GM23338 (cell line): ENCODE results near the gene FAM110A. TPM values are rescaled to one million over a fixed set of nuclear protein-coding genes. Genes with fewer than 3 reads are reported as not detected.

Experiments
- ATAC-seq: fragments of 200-7000 bp; cut with Tn5 transposase; 3 replicates; pipeline ENCODE4 v1.9.1; 2020
- DNase-seq: peaks from one replicate; pipeline ENCODE4 v3.0.0-alpha.2; 2015; ENCODE audit warnings: low spot score
- H2AFZ ChIP-seq: fragments of 200-600 bp; sonication (generic); 2 replicates; pipeline ENCODE4 v1.8.0; 2016; ENCODE audit warnings: antibody characterized with exemption, mild to moderate bottlenecking, moderate library complexity
- H3F3A ChIP-seq: fragments of 200-600 bp; sonication (generic); replicated peaks from 2 replicates; pipeline ENCODE4 v1.8.0; 2017; ENCODE audit warnings: antibody characterized with exemption, mixed run types, low read depth
- H3K27ac ChIP-seq: fragments of 200-600 bp; sonication (generic); 2 replicates; pipeline ENCODE4 v1.6.1; 2016; ENCODE audit warnings: low read depth
- H3K27me3 ChIP-seq: fragments of 200-600 bp; sonication (generic); 2 replicates; pipeline ENCODE4 v1.8.0; 2016; ENCODE audit warnings: mild to moderate bottlenecking, mixed run types, moderate library complexity; ENCODE audit not compliant: insufficient read depth
- H3K36me3 ChIP-seq: fragments of 200-600 bp; sonication (generic); 2 replicates; pipeline ENCODE4 v1.8.0; 2016; ENCODE audit warnings: mild to moderate bottlenecking; ENCODE audit not compliant: insufficient read depth
- H3K4me1 ChIP-seq: fragments of 200-600 bp; sonication (generic); 2 replicates; pipeline ENCODE4 v1.8.0; 2016; ENCODE audit warnings: mild to moderate bottlenecking, moderate library complexity; ENCODE audit not compliant: insufficient read depth
- H3K4me2 ChIP-seq: fragments of 200-600 bp; sonication (generic); 2 replicates; pipeline ENCODE4 v1.7.1; 2017; ENCODE audit warnings: mixed run types
- H3K4me3 ChIP-seq: fragments of 200-600 bp; sonication (generic); 2 replicates; pipeline ENCODE4 v1.6.1; 2016; ENCODE audit warnings: mixed run types
- H3K79me2 ChIP-seq: fragments of 200-600 bp; sonication (generic); replicated peaks from 2 replicates; pipeline ENCODE4 v1.8.0; 2017; ENCODE audit warnings: mild to moderate bottlenecking; ENCODE audit not compliant: insufficient read depth
- H3K9me2 ChIP-seq: fragments of 200-600 bp; sonication (generic); 2 replicates; pipeline ENCODE4 v1.8.0; 2017; ENCODE audit not compliant: insufficient read depth
- H4K20me1 ChIP-seq: fragments of 200-600 bp; sonication (generic); replicated peaks from 2 replicates; pipeline ENCODE4 v1.8.0; 2017; ENCODE audit warnings: mild to moderate bottlenecking; ENCODE audit not compliant: insufficient read depth
- H3K27ac Mint-ChIP-seq: 2 replicates; pipeline ENCODE4 v1.8.0; 2020; ENCODE audit warnings: inconsistent platforms, mild to moderate bottlenecking, moderate library complexity, mixed read lengths
- H3K27me3 Mint-ChIP-seq: 3 replicates; pipeline ENCODE4 v1.8.0; 2022; ENCODE audit warnings: low read depth, mild to moderate bottlenecking, moderate library complexity, mixed read lengths, inconsistent platforms; ENCODE audit not compliant: insufficient read depth, poor library complexity
- H3K36me3 Mint-ChIP-seq: 3 replicates; pipeline ENCODE4 v1.8.0; 2021; ENCODE audit warnings: low read depth, mild to moderate bottlenecking, inconsistent platforms, moderate library complexity, mixed read lengths
- H3K4me1 Mint-ChIP-seq: 3 replicates; pipeline ENCODE4 v1.8.0; 2020; ENCODE audit warnings: mild to moderate bottlenecking, inconsistent platforms, mixed read lengths
- H3K4me3 Mint-ChIP-seq: 3 replicates; pipeline ENCODE4 v1.8.0; 2021; ENCODE audit warnings: moderate library complexity, mild to moderate bottlenecking, inconsistent platforms, mixed read lengths
- H3K9me3 Mint-ChIP-seq: 3 replicates; pipeline ENCODE4 v1.8.0; 2020; ENCODE audit warnings: moderate library complexity, mild to moderate bottlenecking, inconsistent platforms, mixed read lengths
- CREB1 ChIP-seq: fragments of 250-450 bp; sonication (Bioruptor Pico); IDR thresholded peaks from 2 replicates; pipeline ENCODE4 v1.5.0; 2020; ENCODE audit warnings: low read depth, mild to moderate bottlenecking, moderate library complexity
- EZH2 ChIP-seq: fragments of 200-600 bp; sonication (generic); IDR thresholded peaks from one replicate; pipeline ENCODE4 v1.8.0; 2017; ENCODE audit warnings: antibody characterized with exemption, mild to moderate bottlenecking, low read depth; ENCODE audit not compliant: unreplicated experiment
- EZH2phosphoT487 ChIP-seq: fragments of 200-600 bp; sonication (generic); IDR thresholded peaks from one replicate; pipeline ENCODE4 v1.8.1; 2018; ENCODE audit warnings: antibody characterized with exemption; ENCODE audit not compliant: unreplicated experiment
- JUNB ChIP-seq: IDR thresholded peaks from one replicate; pipeline ENCODE4 v1.6.1; 2016; ENCODE audit warnings: antibody characterized with exemption; ENCODE audit not compliant: unreplicated experiment
- NANOG ChIP-seq: IDR thresholded peaks from 2 replicates; pipeline ENCODE4 v1.6.1; 2016; ENCODE audit warnings: antibody characterized with exemption, borderline replicate concordance
- POLR2AphosphoS5 ChIP-seq: IDR thresholded peaks from 2 replicates; pipeline ENCODE4 v1.6.1; 2016; ENCODE audit warnings: antibody characterized with exemption, low read depth
- STAT1 ChIP-seq: IDR thresholded peaks from one replicate; pipeline ENCODE4 v1.6.1; 2016; ENCODE audit warnings: antibody characterized with exemption; ENCODE audit not compliant: unreplicated experiment
- ZNF114 ChIP-seq: fragments of 250-450 bp; sonication (Bioruptor Pico); IDR thresholded peaks from 2 replicates; pipeline ENCODE4 v1.5.0; 2020; ENCODE audit warnings: mild to moderate bottlenecking, moderate library complexity
- ZNF331 ChIP-seq: fragments of 250-450 bp; sonication (Bioruptor Pico); IDR thresholded peaks from 2 replicates; pipeline ENCODE4 v1.5.0; 2020; ENCODE audit warnings: low read depth, mild to moderate bottlenecking, moderate library complexity
- polyA plus RNA-seq: library from polyadenylated mRNA; unstranded; fragments of >200 nt; fragmentation: Nextera tagmentation; extraction: Ambion mirVana; gene quantifications from 2 replicates; pipeline ENCODE4 v1.2.1, GENCODE V29; 2016
- total RNA-seq: library from RNA; depleted of rRNA; stranded (reverse); fragments of >200 nt; shearing (Covaris generic); gene quantifications from 2 replicates; pipeline ENCODE4 v1.2.3, GENCODE V29; 2014
- TF ChIP-seq, protein P1 (sequence below), 2 experiments: fragments of 200-600 bp in 1 of 2; sonication (generic) in 1 of 2; conservative IDR thresholded peaks; 2 replicates each; pipeline versions ENCODE4 v1.5.1 to v1.6.1; 2016 to 2017; ENCODE audit warnings: antibody characterized with exemption in 2 of 2, low read depth in 2 of 2, mild to moderate bottlenecking in 2 of 2, moderate library complexity in 1 of 2
- TF ChIP-seq, protein P2 (sequence below): IDR thresholded peaks from one replicate; pipeline ENCODE4 v1.6.1; 2018; ENCODE audit warnings: antibody characterized with exemption; ENCODE audit not compliant: unreplicated experiment
- TF ChIP-seq, protein P3 (sequence below): IDR thresholded peaks from 2 replicates; pipeline ENCODE4 v1.6.1; 2016; ENCODE audit warnings: antibody characterized with exemption

FAM110A gene
- total and polyA plus RNA-seq, 2 experiments from 2014 or later: 10.7 to 13.7 TPM

GRCh38 chr20:859751-860231 is 26.3 kb downstream of the FAM110A start (continued):
- TF ChIP-seq EZH2 (no peak), CREB1 (CRISPR knock-in tag) (no peak), NANOG (no peak), JUNB (no peak), STAT1 (no peak), ZNF331 (CRISPR knock-in tag) (no peak), ZNF114 (CRISPR knock-in tag) (no peak)
- TF ChIP-seq, protein P1, sequence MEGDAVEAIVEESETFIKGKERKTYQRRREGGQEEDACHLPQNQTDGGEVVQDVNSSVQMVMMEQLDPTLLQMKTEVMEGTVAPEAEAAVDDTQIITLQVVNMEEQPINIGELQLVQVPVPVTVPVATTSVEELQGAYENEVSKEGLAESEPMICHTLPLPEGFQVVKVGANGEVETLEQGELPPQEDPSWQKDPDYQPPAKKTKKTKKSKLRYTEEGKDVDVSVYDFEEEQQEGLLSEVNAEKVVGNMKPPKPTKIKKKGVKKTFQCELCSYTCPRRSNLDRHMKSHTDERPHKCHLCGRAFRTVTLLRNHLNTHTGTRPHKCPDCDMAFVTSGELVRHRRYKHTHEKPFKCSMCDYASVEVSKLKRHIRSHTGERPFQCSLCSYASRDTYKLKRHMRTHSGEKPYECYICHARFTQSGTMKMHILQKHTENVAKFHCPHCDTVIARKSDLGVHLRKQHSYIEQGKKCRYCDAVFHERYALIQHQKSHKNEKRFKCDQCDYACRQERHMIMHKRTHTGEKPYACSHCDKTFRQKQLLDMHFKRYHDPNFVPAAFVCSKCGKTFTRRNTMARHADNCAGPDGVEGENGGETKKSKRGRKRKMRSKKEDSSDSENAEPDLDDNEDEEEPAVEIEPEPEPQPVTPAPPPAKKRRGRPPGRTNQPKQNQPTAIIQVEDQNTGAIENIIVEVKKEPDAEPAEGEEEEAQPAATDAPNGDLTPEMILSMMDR (conservative IDR thresholded peaks at IDR 0.05; ENCODE audit: low read depth in 2 of 2): no peak
- TF ChIP-seq, protein P2, sequence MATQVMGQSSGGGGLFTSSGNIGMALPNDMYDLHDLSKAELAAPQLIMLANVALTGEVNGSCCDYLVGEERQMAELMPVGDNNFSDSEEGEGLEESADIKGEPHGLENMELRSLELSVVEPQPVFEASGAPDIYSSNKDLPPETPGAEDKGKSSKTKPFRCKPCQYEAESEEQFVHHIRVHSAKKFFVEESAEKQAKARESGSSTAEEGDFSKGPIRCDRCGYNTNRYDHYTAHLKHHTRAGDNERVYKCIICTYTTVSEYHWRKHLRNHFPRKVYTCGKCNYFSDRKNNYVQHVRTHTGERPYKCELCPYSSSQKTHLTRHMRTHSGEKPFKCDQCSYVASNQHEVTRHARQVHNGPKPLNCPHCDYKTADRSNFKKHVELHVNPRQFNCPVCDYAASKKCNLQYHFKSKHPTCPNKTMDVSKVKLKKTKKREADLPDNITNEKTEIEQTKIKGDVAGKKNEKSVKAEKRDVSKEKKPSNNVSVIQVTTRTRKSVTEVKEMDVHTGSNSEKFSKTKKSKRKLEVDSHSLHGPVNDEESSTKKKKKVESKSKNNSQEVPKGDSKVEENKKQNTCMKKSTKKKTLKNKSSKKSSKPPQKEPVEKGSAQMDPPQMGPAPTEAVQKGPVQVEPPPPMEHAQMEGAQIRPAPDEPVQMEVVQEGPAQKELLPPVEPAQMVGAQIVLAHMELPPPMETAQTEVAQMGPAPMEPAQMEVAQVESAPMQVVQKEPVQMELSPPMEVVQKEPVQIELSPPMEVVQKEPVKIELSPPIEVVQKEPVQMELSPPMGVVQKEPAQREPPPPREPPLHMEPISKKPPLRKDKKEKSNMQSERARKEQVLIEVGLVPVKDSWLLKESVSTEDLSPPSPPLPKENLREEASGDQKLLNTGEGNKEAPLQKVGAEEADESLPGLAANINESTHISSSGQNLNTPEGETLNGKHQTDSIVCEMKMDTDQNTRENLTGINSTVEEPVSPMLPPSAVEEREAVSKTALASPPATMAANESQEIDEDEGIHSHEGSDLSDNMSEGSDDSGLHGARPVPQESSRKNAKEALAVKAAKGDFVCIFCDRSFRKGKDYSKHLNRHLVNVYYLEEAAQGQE: no peak

DNA sequence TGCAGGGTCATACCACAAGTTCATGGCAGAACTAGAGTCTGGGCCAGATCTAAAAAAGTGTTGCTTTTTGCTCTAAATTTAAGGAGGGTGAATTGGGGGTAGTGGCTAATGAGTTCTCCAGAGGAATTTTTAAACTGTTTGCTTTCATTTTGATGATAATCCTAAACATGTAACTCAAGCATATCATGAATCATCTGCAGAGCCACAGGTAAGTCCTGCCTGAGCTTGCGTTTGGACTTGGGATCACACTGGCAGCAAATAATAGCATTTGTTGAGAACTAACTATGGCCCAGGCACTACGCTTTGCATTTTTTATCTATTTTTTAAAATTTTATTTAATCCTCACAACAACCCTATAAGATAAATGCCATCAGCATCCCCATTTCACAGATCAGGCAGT is 27.4 kb downstream of the FAM110A start:
- Mint-ChIP-seq H3K4me3 (no peak overlapping the region), H3K4me1 (peaks cover 15% of the 10 kb centered on the region), H3K36me3 (no peaks in the 10 kb centered on the region), H3K9me3 (no peaks in the 10 kb centered on the region; the same call in 2 of the 3 replicates), H3K27me3 (peaks cover 6% of the 10 kb centered on the region), H3K27ac (no peak overlapping the region)
- no peak overlapping the region for H3K4me2 ChIP-seq
- no peaks in the 10 kb centered on the region for H3F3A ChIP-seq
- no peaks in the 10 kb centered on the region for H4K20me1 ChIP-seq
- no peak for DNase-seq
- H2AFZ ChIP-seq: no peak overlapping the region
- H3K4me3 ChIP-seq: no peak overlapping the region
- H3K4me1 ChIP-seq: no peaks in the 10 kb centered on the region
- H3K36me3 ChIP-seq: no peaks in the 10 kb centered on the region
- no peaks in the 10 kb centered on the region for H3K27me3 ChIP-seq
- no peak for ATAC-seq
- no peaks in the 10 kb centered on the region for H3K9me2 ChIP-seq
- H3K27ac ChIP-seq: no peak overlapping the region
- H3K79me2 ChIP-seq: no peaks in the 10 kb centered on the region
- TF ChIP-seq STAT1: no peak
- TF ChIP-seq, protein P3, sequence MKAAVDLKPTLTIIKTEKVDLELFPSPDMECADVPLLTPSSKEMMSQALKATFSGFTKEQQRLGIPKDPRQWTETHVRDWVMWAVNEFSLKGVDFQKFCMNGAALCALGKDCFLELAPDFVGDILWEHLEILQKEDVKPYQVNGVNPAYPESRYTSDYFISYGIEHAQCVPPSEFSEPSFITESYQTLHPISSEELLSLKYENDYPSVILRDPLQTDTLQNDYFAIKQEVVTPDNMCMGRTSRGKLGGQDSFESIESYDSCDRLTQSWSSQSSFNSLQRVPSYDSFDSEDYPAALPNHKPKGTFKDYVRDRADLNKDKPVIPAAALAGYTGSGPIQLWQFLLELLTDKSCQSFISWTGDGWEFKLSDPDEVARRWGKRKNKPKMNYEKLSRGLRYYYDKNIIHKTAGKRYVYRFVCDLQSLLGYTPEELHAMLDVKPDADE: no peak
- TF ChIP-seq ZNF114 (CRISPR knock-in tag): no peak
- TF ChIP-seq ZNF331 (CRISPR knock-in tag): no peak
- TF ChIP-seq EZH2: no peak
- no peak for TF ChIP-seq EZH2phosphoT487
- no peak for TF ChIP-seq JUNB
- no peak for TF ChIP-seq NANOG
- TF ChIP-seq POLR2AphosphoS5: no peak
- no peak for TF ChIP-seq CREB1 (CRISPR knock-in tag)
- TF ChIP-seq, protein P2: no peak
